GM21576 (cell line): ENCODE measurements around the gene DPH1.
"Not testable (repeated sequence)": the region's sequence is repeated elsewhere in the genome, so short reads cannot be mapped to it uniquely, and the experiment has no call there.

Experiments used
- ATAC-seq: cut with Tn5 transposase; IDR thresholded peaks from one replicate; pipeline ENCODE4 v1.9.1; 2021; ENCODE audit warnings: mild to moderate bottlenecking, moderate library complexity; ENCODE audit not compliant: unreplicated experiment

The DPH1 gene

DNA sequence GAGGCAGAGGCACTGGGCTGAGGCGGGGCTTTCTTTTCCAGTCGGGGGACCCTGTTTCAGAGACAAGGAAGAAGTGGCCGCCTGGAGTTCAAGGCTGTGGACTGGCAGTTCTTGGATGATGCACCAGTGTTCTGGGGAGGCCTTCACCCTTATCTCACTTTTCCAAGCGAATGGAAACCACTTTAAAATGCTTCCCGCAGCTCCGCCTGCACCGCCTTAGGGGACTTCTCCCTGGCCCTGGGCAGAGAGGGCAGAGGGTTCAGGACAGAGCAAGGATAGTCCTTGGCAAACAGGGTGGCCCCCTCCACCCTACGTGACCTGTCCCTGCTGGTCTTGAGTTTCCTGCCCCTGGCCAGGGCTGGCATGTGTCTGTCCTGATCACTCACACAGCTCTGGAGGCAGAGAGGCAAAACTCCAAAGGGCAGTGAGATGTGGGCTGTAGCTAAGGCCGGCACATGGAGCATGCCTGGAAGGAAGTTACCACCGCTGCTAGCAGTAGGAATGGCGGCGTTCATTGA, 25.5 kb upstream of the DPH1 start:
- ATAC-seq: no peak

DNA sequence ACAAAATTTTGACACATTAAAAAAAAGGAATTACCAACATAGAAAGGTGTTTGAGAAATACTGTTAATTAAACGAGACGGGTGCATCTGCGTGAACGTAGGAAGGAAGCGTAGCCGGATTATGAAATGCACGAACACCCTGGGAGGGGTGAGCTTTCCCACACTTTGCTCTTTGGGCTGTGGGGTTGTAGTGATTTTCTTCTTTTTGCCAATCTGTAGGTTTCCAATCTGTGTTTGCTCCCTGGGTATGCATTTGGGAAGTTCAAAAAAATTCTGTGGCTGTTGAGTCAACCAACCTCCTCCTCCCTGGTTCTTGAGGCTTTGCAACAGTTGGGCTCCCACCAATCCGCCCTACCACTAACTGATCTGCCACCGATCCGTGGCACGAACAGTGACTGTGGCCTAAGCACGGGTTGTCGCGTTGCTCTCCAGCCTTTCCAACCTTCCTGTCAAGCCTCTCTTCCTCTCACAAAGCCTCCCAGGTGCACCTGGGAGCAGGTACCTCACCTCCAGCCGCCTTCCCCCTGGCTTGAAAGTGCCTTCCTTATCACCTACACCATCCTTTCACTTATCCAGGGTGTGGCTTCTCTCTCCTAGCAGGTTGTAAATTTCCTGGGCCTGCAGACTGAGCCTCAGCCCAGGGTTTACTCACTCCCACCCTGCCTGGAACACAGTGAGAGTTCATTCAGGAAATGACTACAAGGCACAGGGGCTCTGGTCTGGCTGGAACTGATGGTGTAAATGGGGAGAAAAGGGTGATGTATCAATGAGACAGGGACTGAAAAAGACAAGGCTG, 21.4 kb upstream of the DPH1 start:
- ATAC-seq: no peak

DNA sequence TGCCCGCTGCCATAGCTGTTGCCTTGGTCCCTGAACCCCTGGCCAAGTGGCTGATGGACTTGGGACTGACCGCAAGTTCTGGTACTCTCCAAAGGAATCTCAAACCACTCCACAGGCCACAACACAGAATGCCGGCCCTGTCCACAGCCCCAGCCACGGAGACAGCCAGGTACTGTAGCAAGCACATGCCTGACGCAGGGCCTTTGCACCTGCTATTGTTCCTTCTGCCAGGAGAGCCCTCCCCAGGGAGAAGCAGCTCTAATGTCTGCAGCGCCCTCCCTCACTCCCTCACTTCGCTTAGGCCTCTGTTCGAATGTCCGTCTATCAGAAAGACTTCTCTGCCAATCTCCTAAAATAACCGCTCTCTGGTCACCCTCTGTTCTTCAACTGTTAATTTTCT, 20.2 kb upstream of the DPH1 start:
- no peak for ATAC-seq

DNA sequence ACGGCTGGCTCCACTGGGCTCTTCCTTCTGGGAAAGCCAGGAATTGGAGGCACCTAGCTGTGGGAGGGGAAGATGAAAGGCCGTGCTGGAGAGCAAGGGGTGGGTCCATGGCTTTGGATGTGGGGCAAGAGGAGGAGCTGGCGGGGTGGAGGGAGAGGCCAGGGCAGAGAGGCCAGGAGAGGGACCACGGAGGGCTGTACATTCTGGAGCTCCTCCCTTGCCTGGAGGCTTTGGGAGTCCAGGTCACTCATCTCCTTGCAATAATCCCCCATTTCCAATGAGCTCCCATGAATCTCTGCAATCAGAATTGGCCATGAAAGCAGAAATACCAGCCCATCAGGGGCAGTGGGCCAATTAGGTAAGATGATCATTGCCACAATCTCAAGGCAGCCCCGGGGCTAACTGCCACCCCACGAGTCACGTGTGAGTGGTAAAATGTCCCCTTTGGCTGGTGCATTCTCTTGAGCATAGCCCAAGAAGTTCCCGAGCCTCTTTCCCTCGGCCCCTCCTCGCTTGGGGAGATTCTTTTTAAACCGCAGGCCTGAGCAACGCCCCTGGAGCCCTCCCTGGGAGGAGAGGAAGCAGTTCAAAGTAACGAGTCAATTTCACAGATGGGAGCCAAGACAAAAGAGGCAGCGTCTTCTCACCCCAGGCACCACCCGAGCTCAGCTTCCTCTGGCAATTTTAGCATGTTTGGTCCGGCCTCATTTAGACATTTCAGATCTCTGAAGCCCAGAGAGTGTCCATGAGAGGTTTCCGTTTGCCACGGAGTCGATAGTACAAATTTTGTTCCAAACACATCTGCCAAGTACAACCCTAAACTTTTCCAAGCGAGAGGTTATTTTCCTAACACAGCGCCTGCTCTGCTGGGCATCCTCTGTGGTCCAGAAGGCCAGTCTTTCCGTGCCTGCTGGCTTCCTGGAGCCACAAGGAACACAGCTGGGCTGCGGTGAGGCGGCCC, 18.3 kb upstream of the DPH1 start:
- no peak for ATAC-seq

DNA sequence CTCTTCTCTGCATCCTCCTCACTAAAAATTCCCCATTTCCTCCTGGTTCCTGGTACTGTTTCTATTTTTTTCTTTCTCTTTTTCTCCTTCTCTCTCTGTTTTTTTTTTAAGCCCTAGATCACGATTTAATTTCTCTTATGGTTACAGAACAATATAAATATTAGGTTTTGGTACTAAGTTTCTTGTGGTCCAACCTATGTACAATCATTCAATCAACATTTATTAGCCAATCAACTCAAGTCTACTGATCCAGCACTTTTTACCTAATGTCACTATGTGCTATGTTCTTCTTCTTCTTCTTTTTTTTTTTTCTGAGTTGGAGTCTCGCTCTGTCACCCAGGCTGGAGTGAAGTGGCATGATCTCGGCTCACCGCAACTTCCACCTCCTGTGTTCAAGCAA, 17.5 kb upstream of the DPH1 start:
- ATAC-seq: no peak

DNA sequence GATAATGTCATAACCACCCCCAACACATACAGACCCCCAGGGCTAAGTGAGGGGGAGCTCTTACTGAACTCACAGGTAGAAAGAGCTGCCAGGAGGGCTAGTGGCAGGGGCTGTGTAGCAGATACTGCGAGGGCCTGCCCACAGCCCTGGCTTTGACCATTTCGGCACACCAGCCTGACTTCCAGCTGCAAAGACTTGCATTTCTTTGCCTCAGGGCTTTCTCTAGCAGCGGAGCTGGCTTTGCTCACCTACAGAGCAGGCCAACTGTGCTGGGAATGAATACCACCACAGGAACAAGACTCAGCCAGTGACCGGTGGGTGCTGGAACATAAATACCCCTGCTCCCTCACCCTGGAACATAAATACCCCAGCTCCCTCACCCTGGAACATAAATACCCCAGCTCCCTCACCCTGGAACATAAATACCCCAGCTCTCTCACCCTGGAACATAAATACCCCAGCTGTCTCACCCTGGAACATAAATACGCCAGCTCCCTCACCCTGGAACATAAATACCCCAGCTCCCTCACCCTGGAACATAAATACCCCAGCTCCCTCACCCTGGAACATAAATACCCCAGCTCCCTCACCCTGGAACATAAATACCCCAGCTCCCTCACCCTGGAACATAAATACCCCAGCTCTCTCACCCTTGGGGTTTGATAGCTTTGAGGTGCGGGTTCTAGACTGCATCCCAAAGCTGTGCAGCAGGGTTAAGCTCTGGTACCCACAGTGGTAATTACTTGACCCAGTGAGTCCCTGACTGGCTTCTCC, 16.5 kb upstream of the DPH1 start:
- ATAC-seq: not testable (repeated sequence)

DNA sequence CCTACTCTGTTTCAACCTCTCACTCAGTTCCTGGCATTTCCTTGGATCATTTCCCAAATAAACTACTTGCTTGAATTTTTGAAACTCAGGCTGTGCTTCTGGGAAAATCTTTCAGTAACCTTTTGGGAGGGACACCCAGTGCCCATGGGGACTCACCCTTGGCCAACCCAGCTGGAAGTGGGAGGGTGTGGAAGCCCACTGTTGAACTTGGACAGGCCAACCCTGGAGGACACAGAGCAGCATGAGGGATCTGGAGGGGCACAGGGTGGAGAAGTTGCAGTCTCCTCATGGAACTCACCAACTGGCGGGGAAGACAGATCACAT, 16.0 kb upstream of the DPH1 start:
- ATAC-seq: no peak

DNA sequence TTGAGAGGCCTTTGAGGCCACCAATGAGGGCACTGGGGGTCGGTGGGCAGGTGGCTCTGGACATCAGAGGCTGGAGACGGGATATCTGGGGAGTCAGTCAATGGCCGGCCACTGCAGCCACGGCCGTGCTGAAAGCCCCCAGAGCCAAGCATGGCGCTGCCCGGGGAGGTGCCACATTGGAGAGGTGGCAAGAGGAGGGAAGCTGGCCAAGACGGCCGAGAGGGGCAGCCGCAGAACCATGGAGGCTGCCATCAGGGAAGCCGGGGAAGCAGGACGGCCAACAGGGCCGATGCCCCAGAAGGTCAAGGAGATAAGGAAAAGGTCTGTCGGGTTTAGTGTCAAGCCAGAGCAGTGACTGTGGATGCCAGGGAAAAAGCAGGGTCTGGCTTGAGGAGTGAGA, 14.6 kb upstream of the DPH1 start:
- no peak for ATAC-seq

DNA sequence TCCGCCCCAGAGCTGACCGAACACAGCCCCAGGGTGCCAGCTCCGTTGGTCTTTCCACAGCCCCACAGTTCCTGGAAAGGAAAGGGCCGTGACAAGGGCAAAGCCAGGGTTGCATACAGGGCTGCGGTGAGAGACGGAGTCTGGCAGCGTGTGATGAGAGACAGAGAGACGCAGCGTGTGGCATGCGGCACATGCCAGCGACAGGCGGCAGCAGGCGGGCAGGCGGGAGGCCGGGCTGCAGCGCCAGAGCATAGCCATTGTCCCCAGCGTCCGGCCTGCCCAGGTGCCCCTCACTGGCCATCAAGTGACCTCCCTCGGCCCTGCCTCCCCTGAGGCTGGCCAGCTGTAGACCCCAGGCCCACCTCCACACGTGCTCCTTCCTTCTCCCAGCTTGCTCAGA, 13.5 kb upstream of the DPH1 start:
- ATAC-seq: no peak

DNA sequence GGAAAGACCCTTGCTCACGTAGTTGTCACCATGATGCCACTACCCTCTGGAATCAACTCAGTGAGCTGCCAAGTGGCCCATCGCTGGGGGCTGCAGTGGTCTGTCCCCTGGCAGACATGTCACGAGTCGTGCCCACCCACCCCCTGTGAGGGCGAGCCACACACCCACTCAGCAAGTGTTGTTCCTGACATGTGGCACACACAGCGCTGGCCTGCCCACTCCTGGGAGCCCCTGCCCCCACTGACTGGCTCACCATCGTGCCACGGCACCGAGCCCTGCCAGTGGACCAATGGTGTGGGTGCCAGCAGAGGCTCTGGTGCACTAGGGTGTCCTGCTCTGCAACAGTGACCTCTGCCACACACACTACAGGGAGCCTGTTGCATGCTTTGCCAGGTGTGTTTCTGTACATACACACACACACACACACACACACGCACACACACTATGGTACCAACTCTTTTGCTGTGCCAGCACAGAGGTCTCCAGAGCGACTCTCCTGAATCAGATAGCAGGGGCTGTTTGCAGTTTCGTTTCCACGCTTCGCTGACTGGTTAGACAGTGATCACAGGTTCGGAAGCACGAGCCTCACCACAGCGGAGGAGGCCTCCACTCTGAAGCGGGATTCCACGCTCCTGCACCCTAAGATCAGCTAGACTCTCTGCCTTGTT, 12.5 kb upstream of the DPH1 start:
- ATAC-seq: no peak

DNA sequence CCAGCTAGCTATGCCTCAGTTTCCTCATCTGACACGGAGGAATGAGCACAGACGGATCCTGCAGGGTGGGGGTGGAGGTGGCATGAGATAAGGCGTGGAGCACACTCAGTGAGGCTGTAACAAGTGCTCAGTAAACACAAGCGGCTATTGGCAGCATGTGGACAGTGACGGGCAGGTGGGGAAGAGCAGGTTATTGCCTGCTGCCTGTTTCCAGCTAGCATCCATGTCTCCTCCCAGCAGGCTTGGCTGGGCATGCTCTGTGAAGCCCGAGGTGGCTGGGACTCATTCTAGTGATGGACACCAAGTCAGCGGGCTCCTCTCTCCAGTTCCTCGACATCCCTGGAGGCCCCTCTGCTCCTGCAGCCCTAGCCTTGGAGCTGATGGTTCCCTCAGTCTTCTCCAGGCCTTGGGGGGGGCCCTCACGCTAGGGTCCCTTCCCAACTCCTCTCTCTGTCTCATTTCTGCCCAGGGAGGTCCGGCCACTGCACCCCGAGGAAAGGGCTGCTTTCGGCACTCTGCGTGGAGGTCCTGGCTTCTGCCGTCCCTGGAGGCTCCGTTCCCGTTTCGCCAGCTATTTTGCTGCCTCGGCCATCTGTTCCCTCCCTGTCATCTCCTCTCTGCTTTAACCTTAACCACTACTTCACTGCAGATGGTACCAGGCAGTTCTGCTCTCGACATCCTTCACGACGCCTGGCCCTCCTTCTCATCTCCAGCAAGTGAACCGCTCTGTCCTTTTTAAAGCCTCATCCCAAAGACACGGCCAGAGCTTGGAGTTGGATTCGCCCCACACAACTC, 11.0 kb upstream of the DPH1 start:
- ATAC-seq: no peak

DNA sequence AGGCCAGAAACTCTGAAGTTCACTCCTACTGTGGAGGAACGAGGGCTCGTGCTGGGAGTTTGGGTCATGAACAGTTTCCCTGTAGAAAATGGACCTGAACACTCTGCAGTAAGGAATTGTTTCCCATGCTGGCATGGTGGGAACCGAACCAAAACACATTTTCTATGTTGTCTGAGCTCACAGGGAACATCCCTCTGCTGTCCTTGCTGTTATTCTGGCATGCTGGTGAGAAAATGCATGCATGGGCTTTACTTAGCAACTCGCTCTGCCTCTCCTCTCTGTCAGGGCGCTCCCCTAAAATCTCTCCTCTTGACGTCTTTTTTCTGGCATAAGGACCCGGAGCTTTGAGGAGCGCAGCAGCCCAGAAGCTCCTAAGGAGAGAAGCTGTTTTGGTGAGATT, 10.2 kb upstream of the DPH1 start:
- no peak for ATAC-seq

DNA sequence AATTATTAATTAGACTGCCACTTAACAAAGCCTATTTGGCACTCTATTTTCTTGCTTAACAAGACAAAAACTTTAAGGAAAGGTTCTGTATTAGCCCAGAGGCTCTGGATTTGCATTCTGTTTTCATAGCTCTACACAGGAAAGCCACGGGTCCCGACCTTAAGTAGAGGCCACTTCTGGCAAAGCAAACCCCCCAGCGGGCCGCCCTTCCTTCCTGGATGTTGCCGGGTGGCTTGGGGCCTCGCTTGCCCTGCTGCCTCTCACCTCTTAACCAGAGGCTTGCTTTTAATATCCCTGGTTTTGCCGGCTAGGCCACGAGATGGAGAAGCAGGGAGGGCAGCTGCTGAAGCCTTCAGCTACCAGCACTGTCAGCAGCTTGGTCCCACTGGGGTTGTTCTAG, 9.2 kb upstream of the DPH1 start:
- ATAC-seq: no peak

DNA sequence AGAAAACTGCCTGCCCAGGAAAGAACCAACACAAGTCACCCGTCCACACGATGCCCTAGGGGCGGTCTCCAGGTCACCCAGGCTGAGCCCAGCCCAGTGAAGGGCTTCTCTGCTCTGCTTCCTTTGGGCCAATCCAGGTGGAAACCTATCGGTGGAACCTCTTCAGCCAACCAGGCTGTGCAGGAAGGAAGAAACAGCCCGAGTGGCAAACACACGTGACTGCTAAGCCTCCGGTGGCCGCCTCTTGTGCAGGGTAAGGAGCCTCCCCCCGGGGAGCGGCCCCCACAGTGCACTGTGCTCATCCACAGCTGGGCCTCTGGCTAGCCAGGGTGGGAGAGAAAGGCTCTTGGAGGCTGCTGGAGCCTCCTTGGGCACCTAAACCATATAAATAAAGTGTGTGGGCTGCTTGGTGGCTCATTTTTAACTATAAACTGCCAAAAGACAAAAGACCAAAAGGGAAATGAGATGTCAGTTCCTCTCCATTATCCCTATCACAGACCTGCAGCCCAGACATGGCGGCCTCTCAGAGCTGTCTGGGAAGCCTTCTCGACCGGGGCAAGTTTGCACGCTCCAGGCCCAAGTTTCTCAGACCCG, 7.2 kb upstream of the DPH1 start:
- no peak for ATAC-seq

DNA sequence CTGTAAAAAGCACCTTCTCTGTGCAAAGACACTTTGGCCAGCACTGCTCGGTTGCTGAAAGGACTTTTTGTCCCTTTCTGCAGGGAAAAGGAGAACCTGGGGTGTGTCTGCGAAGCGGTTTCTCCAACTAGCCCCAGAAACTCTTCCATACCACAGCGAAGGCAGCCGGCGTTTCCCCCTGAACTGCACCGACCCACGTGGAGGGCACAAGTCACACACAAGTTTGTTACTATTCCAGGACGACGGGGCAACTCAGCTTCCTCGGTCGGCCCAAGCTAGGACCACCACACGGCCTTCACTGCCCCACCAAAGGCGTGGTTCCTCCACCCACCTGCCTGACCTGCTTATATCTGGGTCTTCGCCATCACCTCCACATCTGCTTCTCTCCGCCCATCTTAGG, 6.7 kb upstream of the DPH1 start:
- ATAC-seq: no peak

DNA sequence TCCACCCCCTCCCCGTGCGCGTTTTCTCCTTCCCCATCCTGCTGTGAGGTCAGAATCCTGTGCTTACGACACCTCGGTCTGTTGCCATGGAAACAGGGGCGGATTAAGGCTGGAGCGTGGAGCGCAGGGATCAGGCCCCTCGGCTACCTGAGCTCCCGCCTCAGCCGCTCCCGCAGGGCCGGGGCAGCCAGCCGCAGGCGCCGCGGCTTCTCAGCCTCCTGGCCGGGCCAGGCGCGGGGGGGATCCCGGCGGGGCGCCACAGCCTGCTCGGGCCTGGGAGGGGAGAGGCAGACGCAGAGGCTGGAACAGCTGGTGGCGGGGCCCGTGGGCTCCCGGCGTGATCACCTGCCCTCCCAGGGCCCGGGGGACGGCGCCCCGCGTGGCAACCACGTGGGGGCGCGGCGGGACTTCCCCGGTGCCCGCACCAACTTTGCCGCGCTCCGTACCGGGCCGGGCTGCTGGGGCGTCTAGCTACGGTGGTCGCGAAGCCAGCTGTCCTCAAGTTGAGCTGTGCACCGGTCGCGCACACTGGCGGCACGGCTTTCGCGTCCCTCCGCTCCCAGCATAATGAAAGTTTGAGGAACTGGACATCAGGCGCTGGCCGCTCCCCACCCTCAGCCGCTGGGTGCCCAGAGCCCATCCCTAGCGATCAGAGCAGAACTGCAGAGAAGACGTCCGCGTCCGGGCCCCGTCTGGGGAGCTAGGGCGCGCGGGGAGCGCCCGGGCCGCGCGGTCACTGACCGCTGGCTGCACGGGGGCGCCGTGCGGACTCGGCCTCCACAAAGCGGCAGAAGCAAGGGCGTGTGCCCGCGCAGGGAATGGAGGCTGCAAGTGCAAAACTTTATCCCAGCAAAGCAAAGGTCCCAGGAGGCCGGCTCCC, 6.0 kb upstream of the DPH1 start:
- ATAC-seq: no peak

DNA sequence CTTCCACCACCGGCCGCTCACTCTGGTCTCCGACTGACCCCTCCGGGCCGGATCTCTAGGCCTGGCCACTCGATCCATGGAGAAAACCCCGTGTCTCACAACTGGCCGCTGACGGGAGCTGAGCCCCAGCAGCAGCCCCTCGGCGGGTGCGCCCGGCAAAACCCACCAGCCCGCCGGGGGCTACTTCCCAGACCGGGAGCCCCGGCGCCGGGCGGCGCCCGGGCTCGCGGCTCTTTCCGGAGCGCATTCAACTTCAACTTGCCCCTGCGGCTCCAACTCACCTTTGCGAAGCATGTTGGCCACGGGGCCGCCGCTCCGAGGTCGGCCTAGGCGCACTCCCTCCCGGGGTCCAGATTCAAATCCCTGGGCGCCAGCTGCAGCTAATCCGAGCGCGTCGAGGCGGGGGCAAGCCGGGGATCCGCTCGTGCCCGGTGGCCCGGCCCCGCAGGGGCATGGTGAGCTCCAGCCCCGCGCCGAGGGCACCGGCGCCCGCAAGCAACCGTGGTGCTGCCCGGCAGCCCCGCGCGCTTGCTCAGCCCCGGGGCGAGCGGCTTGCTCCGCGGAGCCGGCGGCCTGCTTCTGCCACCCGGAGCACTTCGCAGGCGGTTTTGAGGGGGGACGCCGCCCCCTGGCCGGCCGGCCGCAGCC, 5.3 kb upstream of the DPH1 start:
- ATAC-seq: no peak

DNA sequence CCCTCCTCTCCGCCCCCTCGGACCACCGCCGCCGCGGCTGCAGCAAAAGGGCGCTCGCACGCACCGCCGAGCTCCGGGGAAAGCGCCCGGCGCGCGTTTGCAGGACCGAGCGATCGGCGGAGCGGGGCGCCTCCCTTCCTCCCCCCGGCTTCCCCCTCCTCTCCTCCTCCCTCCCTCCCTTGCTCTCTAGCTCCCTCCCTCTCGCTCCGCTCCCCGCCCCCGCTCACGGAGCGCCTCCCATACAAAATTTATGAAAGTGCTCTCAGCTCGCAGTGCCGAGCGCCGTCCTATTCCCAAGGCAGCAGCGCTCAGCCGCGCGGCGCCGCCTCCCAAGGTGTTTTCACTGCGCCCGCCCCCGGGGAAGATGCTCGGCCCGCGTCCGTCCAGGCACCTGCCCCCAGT, 4.7 kb upstream of the DPH1 start, which contains the start of gene RTN4RL1:
TSS of gene RTN4RL1 (minus strand) at position 115 of the 402 bp plus-strand sequence. CDS start 469 bp downstream, outside the sequence.
- ATAC-seq: no peak
